Ascending aorta (tissue), 2 donors: ENCODE measurements around the gene ACTR8. TPM values are rescaled to one million over a fixed set of nuclear protein-coding genes. Genes with fewer than 3 reads are reported as not detected.

ENCODE experiments used
- DNase-seq, 2 donors: peaks; one replicate each; pipeline ENCODE4 v3.0.0-alpha.2; 2019; ENCODE audit warnings: low spot score in 2 of 2
- H3K27ac ChIP-seq, 2 donors: fragments of 200-600 bp; sonication (generic); one replicate each; pipeline ENCODE4 v1.5.1; 2016 to 2017; ENCODE audit warnings: mild to moderate bottlenecking in 1 of 2
- H3K27me3 ChIP-seq: fragments of 200-600 bp; sonication (generic); one replicate; pipeline ENCODE4 v1.5.1; 2017
- H3K36me3 ChIP-seq, 2 donors: fragments of 200-600 bp; sonication (generic); one replicate each; pipeline ENCODE4 v1.5.1; 2016
- H3K4me1 ChIP-seq, 2 donors: fragments of 200-600 bp; sonication (generic); one replicate each; pipeline ENCODE4 v1.5.1; 2016 to 2017; ENCODE audit warnings: mild to moderate bottlenecking in 1 of 2
- H3K4me3 ChIP-seq, 2 donors: fragments of 200-600 bp; sonication (generic); one replicate each; pipeline ENCODE4 v1.5.1; 2016 to 2017; ENCODE audit warnings: mild to moderate bottlenecking in 1 of 2
- H3K9me3 ChIP-seq, 2 donors: fragments of 200-600 bp; sonication (generic); one replicate each; pipeline ENCODE4 v1.5.1; 2016
- intact Hi-C: fragments of 100-400 bp; cut with DNase I; formaldehyde crosslinking; loops from one replicate; pipeline ENCODE4 v1.15.1; 2023
- total RNA-seq: library from RNA; depleted of rRNA; stranded (reverse); fragments of >200 nt; gene quantifications from one replicate; pipeline ENCODE4 v1.1.0, GENCODE V29; 2016
- TF ChIP-seq, protein P1 (sequence below), 3 experiments: fragments of 200-600 bp in 2 of 3; fragments of 450-650 bp in 1 of 3; sonication (generic) in 2 of 3; IDR thresholded peaks; one replicate each; pipeline ENCODE4 v1.5.1; 2016 to 2019; ENCODE audit warnings: antibody characterized with exemption in 3 of 3, mild to moderate bottlenecking in 1 of 3, moderate library complexity in 1 of 3

ACTR8 gene
- total RNA-seq, 1 donor from 2014 or later: 16.6 TPM

- intact Hi-C loops: no loop called here
- no peak for DNase-seq
Observed at GRCh38 chr3:53823026-53823955, 58.7 kb downstream of the ACTR8 start.

DNA sequence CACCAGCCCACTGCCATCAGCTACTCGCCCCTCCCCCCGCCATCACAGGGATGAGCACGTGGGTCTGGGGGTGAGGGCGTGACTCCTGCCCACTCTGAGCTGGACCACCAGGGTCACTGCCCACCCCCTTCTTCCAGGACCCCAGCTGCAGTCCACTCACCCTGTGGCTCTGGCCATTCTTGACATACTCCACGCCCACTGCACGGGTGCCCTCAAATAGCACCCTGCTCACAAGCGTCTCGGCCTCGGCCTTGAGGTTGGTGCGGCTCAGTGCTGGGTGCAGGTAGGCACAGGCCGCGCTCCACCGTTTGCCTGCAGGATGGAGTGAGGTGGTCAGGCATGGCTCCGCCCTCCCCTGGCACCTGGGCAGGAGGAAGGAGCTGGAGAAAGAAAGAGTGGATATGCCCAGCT is 59.6 kb downstream of the ACTR8 start:
- Histone ChIP-seq H3K27ac (no peak overlapping the region), H3K4me3 (no peak overlapping the region), H3K4me1 (no peaks in the 10 kb centered on the region), H3K9me3 (no peaks in the 10 kb centered on the region), H3K36me3 (no peaks in the 10 kb centered on the region), H3K27me3 (no peaks in the 10 kb centered on the region)
- intact Hi-C loops: no loop called here
- TF ChIP-seq, protein P1, sequence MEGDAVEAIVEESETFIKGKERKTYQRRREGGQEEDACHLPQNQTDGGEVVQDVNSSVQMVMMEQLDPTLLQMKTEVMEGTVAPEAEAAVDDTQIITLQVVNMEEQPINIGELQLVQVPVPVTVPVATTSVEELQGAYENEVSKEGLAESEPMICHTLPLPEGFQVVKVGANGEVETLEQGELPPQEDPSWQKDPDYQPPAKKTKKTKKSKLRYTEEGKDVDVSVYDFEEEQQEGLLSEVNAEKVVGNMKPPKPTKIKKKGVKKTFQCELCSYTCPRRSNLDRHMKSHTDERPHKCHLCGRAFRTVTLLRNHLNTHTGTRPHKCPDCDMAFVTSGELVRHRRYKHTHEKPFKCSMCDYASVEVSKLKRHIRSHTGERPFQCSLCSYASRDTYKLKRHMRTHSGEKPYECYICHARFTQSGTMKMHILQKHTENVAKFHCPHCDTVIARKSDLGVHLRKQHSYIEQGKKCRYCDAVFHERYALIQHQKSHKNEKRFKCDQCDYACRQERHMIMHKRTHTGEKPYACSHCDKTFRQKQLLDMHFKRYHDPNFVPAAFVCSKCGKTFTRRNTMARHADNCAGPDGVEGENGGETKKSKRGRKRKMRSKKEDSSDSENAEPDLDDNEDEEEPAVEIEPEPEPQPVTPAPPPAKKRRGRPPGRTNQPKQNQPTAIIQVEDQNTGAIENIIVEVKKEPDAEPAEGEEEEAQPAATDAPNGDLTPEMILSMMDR (IDR thresholded peaks at IDR 0.05): no peak
- DNase-seq: no peak

More at GRCh38 chr3:53823026-53823955, 58.7 kb downstream of the ACTR8 start:
- no peak overlapping the region for H3K27ac ChIP-seq
- H3K9me3 ChIP-seq: no peaks in the 10 kb centered on the region
- TF ChIP-seq, protein P1 (IDR thresholded peaks at IDR 0.05): no peak
- H3K4me1 ChIP-seq: no peaks in the 10 kb centered on the region
- H3K36me3 ChIP-seq: no peaks in the 10 kb centered on the region
- no peak overlapping the region for H3K4me3 ChIP-seq
- no peaks in the 10 kb centered on the region for H3K27me3 ChIP-seq

DNA sequence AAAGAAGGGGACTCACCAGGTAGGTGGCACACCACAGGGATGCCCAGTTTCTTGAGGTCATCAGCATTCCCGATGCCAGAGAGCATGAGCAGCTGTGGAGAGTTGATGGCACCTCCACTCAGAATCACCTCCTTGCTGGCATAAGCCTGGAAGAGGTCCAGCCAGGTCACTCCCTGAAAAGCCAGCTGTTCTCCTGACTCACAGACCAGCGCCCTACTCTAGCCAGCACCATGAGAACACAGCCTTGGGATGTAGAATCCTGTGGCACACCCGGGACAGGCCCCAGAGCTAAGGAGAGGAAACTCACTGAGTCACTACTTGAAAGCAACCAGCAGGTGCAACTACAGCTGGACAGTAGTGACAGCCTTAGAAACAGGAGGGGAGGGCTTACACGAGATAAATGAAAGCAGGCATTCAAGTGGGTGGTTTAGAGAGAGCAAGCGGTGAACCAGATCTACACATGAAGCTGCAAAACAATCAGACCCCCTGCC is 60.3 kb downstream of the ACTR8 start:
- Histone ChIP-seq H3K36me3 (no peaks in the 10 kb centered on the region), H3K27ac (no peak overlapping the region), H3K4me3 (no peak overlapping the region), H3K27me3 (no peaks in the 10 kb centered on the region), H3K4me1 (no peaks in the 10 kb centered on the region), H3K9me3 (no peaks in the 10 kb centered on the region)
- TF ChIP-seq, protein P1 (IDR thresholded peaks at IDR 0.05): no peak
- DNase-seq: peak in 1 of 2 donors; percentile 35
- intact Hi-C loops: no loop called here

- H3K36me3 ChIP-seq: no peaks in the 10 kb centered on the region
- intact Hi-C loops: no loop called here
- H3K4me3 ChIP-seq: no peak overlapping the region
- TF ChIP-seq, protein P1 (IDR thresholded peaks at IDR 0.05): no peak
- DNase-seq: peak in 1 of 2 donors; percentile 40
- H3K4me1 ChIP-seq: no peaks in the 10 kb centered on the region
- no peaks in the 10 kb centered on the region for H3K9me3 ChIP-seq
- H3K27ac ChIP-seq: no peak overlapping the region
- H3K27me3 ChIP-seq: no peaks in the 10 kb centered on the region
Observed at GRCh38 chr3:53820756-53821580, 61.0 kb downstream of the ACTR8 start.

- no peak for DNase-seq
- Histone ChIP-seq H3K27me3 (no peaks in the 10 kb centered on the region), H3K27ac (no peak overlapping the region), H3K4me3 (no peak overlapping the region), H3K9me3 (no peaks in the 10 kb centered on the region), H3K36me3 (no peaks in the 10 kb centered on the region), H3K4me1 (no peaks in the 10 kb centered on the region)
- TF ChIP-seq, protein P1 (IDR thresholded peaks at IDR 0.05): no peak
- intact Hi-C loops: no loop called here
Observed at GRCh38 chr3:53820084-53820483, 61.9 kb downstream of the ACTR8 start.
